Activated CD8-positive, alpha-beta T cell treated with anti-CD3 and anti-CD28 coated beads, Interleukin-2, amount 10 ng/mL, durations not matched to agents 7 days and 5 days (primary cell): ENCODE measurements around the gene VIPR1. TPM values are rescaled to one million over a fixed set of nuclear protein-coding genes. Genes with fewer than 3 reads are reported as not detected.

Source experiments
- ATAC-seq: fragments of 150-1000 bp; cut with Tn5 transposase; one replicate; pipeline ENCODE4 v1.10.0; 2021; ENCODE audit warnings: moderate library complexity
- CTCF ChIA-PET: fragments of 350-600 bp; sonication (Branson Sonifier 250); formaldehyde crosslinking; loops from one replicate; lab custom pipeline; 2021; ENCODE audit warnings: antibody characterized with exemption; lab: Charles Lee
- POLR2A ChIA-PET: fragments of 350-600 bp; sonication (Branson Sonifier 250); formaldehyde crosslinking; loops from one replicate; lab custom pipeline; 2021; ENCODE audit warnings: antibody characterized with exemption; lab: Charles Lee
- DNase-seq: peaks from one replicate; pipeline ENCODE4 v3.0.0-alpha.2; 2020
- H3K27ac Mint-ChIP-seq: one replicate; pipeline ENCODE4 v1.8.0; 2021; ENCODE audit warnings: mild to moderate bottlenecking, mixed read lengths
- H3K27me3 Mint-ChIP-seq: one replicate; pipeline ENCODE4 v1.8.0; 2021; ENCODE audit warnings: low read depth, mixed read lengths
- H3K36me3 Mint-ChIP-seq: one replicate; pipeline ENCODE4 v1.8.0; 2021; ENCODE audit warnings: low read depth, mixed read lengths
- H3K4me1 Mint-ChIP-seq: one replicate; pipeline ENCODE4 v1.8.0; 2021; ENCODE audit warnings: low read depth, mixed read lengths
- H3K4me3 Mint-ChIP-seq: one replicate; pipeline ENCODE4 v1.8.0; 2021; ENCODE audit warnings: mild to moderate bottlenecking, mixed read lengths
- H3K9me3 Mint-ChIP-seq: one replicate; pipeline ENCODE4 v1.8.0; 2022; ENCODE audit warnings: mixed read lengths; ENCODE audit not compliant: insufficient read depth
- total RNA-seq, 2 experiments: library from RNA; stranded (reverse); gene quantifications; one replicate each; pipeline ENCODE4 v1.2.3, GENCODE V29; 2021

The VIPR1 gene
- total RNA-seq, 2 experiments from 2014 or later: 9.1 to 9.5 TPM

DNA sequence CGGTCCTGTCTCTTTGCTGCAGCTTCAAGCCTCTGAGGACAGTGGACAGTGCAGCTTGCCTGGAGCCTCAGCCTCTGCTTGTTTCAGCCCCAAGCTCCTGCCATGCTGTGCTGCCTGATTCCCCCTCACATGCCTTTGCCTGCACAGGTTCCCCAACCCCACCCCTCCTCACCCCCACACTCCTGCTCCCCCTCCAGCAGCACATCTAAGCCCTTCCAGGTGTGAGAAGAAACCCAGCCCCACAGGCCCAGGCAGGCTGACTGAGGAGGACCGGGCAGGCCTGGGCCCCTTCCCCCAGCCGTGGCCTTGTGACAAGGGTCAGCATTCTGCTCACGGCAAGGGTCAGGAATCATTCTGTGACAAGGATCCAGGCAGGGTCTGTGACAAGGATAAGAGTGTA is 22.8 kb downstream of the VIPR1 start:
- Mint-ChIP-seq H3K36me3 (peaks cover 6% of the 10 kb centered on the region), H3K27me3 (no peaks in the 10 kb centered on the region), H3K27ac (peak overlapping the region; percentile 43), H3K4me1 (peaks cover 51% of the 10 kb centered on the region), H3K9me3 (no peaks in the 10 kb centered on the region), H3K4me3 (no peak overlapping the region)
- ATAC-seq (no peak), DNase-seq (no peak)
- ChIA-PET POLR2A (no interaction called here), CTCF (interaction anchor here (1.6 to 12.9 kb wide), 2 partner anchors 12 to 23 kb away, joined by 6 to 116 read pairs; partner anchors contain the start of gene VIPR1)

- CTCF ChIA-PET: interaction anchor here (1.1 to 12.9 kb wide), 4 partner anchors 12 to 24 kb away, joined by 4 to 116 read pairs (median 14); partner anchors contain the start of gene VIPR1
- H3K4me1 Mint-ChIP-seq: peaks cover 53% of the 10 kb centered on the region
These were observed 23.4 kb downstream of the VIPR1 start for GRCh38 chr3:42525736-42526345.

DNA sequence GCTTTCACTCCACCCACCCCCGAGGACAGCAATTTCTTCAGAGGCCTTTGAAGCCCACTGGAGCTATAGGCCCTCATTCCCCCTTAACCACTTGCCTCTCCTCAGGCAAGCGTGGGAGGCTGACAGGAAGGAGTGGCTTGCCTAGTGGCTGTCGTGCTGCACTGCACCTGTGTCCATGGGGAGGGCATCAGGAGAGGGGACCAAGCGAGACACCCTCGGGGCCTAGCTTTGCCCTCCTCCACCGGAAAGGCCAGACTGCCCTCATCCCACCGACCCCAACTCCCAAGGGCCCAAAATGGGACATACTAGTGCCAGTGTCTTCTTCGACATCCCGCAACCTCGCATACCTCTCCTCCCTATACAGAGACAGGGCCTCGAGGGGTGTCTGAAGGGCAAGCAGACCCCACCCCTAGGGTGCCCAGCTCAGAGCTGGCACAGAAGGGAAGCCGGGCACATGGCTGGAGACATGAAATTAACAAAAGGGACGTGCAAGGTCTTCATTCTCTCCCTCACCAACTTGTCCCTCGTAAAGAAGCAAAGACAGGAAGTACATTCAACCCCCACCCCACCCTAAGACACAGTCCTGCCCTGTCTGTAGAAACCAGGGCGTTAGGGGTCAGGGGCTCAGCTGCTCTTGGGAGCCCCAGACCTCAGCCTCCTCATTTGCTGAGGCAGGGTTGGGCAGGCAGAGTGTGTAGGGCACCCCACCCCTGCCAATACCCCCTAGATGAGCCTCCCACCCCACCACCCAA is 24.3 kb downstream of the VIPR1 start:
- no peaks in the 10 kb centered on the region for H3K9me3 Mint-ChIP-seq
- peaks cover 56% of the 10 kb centered on the region for H3K4me1 Mint-ChIP-seq
- ChIA-PET POLR2A (interaction anchor here (1.0 kb wide), 1 partner anchor 24 kb away, joined by 3 read pairs; no protein-coding TSS in a partner anchor), CTCF (interaction anchor here (1.1 to 12.9 kb wide), 4 partner anchors 11 to 25 kb away, joined by 4 to 116 read pairs (median 14); partner anchors contain the start of gene VIPR1)
- H3K27ac Mint-ChIP-seq: peak overlapping the region; percentile 92
- DNase-seq (peak; percentile 59), ATAC-seq (peak; percentile 84)
- no peaks in the 10 kb centered on the region for H3K27me3 Mint-ChIP-seq
- peak overlapping the region; percentile 50 for H3K4me3 Mint-ChIP-seq
- H3K36me3 Mint-ChIP-seq: peaks cover 10% of the 10 kb centered on the region

More at GRCh38 chr3:42525736-42526345, 23.4 kb downstream of the VIPR1 start:
- H3K36me3 Mint-ChIP-seq: peaks cover 8% of the 10 kb centered on the region
- H3K4me3 Mint-ChIP-seq: no peak overlapping the region
- H3K9me3 Mint-ChIP-seq: no peaks in the 10 kb centered on the region
- DNase-seq: no peak
- H3K27ac Mint-ChIP-seq: peak overlapping the region; percentile 92
- no peak for ATAC-seq
- no peaks in the 10 kb centered on the region for H3K27me3 Mint-ChIP-seq
- POLR2A ChIA-PET: interaction anchor here (1.0 kb wide), 1 partner anchor 25 kb away, joined by 3 read pairs; no protein-coding TSS in a partner anchor

DNA sequence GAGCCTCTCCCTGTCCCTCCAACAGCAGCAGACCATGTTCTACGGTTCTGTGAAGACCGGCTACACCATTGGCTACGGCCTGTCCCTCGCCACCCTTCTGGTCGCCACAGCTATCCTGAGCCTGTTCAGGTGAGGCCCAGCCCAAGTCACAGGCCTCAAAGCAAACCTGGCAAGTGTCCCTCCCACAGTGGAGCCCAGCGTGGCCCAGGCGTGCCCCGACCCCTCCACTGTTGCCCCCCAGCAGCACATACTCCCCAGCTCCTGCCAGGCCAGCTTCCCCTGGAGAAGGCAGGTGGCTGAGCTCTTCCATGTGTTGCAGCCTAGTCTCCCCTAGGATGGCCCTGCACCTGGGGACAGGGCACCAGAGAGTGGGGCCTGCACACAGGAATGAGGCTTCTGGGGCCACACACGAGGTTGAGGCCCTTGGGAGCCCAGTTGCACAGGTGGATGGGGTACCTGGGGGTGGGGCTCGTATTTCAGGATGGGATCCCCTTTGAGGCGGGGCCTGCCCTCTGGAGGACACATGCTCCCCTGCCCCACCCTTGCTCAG is 25.0 kb downstream of the VIPR1 start:
- peaks cover 16% of the 10 kb centered on the region for H3K36me3 Mint-ChIP-seq
- no peaks in the 10 kb centered on the region for H3K27me3 Mint-ChIP-seq
- ChIA-PET POLR2A (no interaction called here), CTCF (interaction anchor here (1.6 to 12.9 kb wide), 4 partner anchors 10 to 26 kb away, joined by 12 to 116 read pairs (median 14); partner anchors contain the start of gene VIPR1)
- H3K27ac Mint-ChIP-seq: peak overlapping the region; percentile 92
- H3K4me3 Mint-ChIP-seq: peak overlapping the region; percentile 50
- peaks cover 61% of the 10 kb centered on the region for H3K4me1 Mint-ChIP-seq
- H3K9me3 Mint-ChIP-seq: no peaks in the 10 kb centered on the region
- no peak for ATAC-seq
- DNase-seq: no peak

DNA sequence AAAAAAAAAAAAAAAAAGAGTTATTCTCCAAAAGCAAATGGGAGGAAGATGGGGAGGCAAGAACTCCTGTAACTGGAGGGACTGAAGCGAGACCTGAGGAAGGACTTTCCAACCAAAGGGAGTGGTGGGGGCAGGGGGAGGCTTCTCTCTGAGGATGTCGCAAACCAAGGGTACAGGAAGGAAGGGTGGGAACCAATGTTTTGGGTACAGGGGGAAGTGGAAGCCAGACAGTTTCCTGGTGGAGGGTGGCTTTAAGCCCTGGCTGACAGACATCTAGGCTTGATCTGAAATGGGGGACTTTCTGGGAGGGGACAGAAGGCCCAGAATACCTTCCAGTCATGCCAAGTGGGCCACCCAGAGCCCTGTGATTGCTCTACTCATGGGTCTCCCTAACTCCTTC is 27.0 kb downstream of the VIPR1 start:
- no peaks in the 10 kb centered on the region for H3K9me3 Mint-ChIP-seq
- H3K36me3 Mint-ChIP-seq: peaks cover 16% of the 10 kb centered on the region
- ChIA-PET POLR2A (no interaction called here), CTCF (interaction anchor here (0.7 to 1.9 kb wide), 3 partner anchors 10 to 27 kb away, joined by 3 to 12 read pairs (median 7); partner anchors contain the start of gene VIPR1)
- ATAC-seq: peak; percentile 18
- peak; percentile 30 for DNase-seq
- H3K4me1 Mint-ChIP-seq: peaks cover 71% of the 10 kb centered on the region
- peak overlapping the region; percentile 40 for H3K4me3 Mint-ChIP-seq
- peak overlapping the region; percentile 74 for H3K27ac Mint-ChIP-seq
- H3K27me3 Mint-ChIP-seq: no peaks in the 10 kb centered on the region

- ATAC-seq: no peak
- ChIA-PET POLR2A (no interaction called here), CTCF (no interaction called here)
- no peaks in the 10 kb centered on the region for H3K27me3 Mint-ChIP-seq
- peaks cover 71% of the 10 kb centered on the region for H3K4me1 Mint-ChIP-seq
- no peaks in the 10 kb centered on the region for H3K9me3 Mint-ChIP-seq
- peaks cover 16% of the 10 kb centered on the region for H3K36me3 Mint-ChIP-seq
- H3K4me3 Mint-ChIP-seq: no peak overlapping the region
- peak overlapping the region; percentile 74 for H3K27ac Mint-ChIP-seq
- no peak for DNase-seq
These were observed 27.6 kb downstream of the VIPR1 start for GRCh38 chr3:42530073-42530472.

GRCh38 chr3:42531470-42531869 is 29.0 kb downstream of the VIPR1 start:
- Mint-ChIP-seq H3K27ac (peak overlapping the region; percentile 54), H3K36me3 (peaks cover 16% of the 10 kb centered on the region), H3K27me3 (no peaks in the 10 kb centered on the region), H3K9me3 (no peaks in the 10 kb centered on the region), H3K4me1 (peaks cover 63% of the 10 kb centered on the region), H3K4me3 (no peak overlapping the region)
- ATAC-seq: no peak
- no peak for DNase-seq
- POLR2A ChIA-PET: no interaction called here
- CTCF ChIA-PET: interaction anchor here (1.7 kb wide), 1 partner anchor 16 kb away, joined by 6 read pairs; no protein-coding TSS in a partner anchor

DNA sequence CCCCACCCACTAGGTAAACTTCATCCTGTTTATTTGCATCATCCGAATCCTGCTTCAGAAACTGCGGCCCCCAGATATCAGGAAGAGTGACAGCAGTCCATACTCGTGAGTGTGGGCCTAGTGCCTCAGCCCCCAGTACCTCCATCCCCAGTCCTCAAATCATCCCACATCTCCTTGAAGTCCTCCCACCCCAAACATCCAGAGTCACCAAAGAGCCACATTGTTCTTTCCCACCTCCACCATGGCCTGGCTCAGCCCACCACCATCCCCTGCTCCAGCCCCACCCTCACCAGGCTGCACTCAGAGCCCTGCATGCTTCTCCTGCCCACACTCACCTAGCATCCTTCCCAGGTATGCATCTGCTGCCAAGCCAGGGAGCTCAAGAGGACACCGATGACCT is 29.8 kb downstream of the VIPR1 start:
- ATAC-seq: no peak
- ChIA-PET POLR2A (no interaction called here), CTCF (interaction anchor here (5.9 to 6.4 kb wide), 2 partner anchors 16 to 23 kb away, joined by 44 to 82 read pairs; no protein-coding TSS in a partner anchor)
- peaks cover 57% of the 10 kb centered on the region for H3K4me1 Mint-ChIP-seq
- no peaks in the 10 kb centered on the region for H3K9me3 Mint-ChIP-seq
- no peak for DNase-seq
- no peaks in the 10 kb centered on the region for H3K27me3 Mint-ChIP-seq
- H3K4me3 Mint-ChIP-seq: no peak overlapping the region
- peak overlapping the region; percentile 43 for H3K27ac Mint-ChIP-seq
- peaks cover 12% of the 10 kb centered on the region for H3K36me3 Mint-ChIP-seq

DNA sequence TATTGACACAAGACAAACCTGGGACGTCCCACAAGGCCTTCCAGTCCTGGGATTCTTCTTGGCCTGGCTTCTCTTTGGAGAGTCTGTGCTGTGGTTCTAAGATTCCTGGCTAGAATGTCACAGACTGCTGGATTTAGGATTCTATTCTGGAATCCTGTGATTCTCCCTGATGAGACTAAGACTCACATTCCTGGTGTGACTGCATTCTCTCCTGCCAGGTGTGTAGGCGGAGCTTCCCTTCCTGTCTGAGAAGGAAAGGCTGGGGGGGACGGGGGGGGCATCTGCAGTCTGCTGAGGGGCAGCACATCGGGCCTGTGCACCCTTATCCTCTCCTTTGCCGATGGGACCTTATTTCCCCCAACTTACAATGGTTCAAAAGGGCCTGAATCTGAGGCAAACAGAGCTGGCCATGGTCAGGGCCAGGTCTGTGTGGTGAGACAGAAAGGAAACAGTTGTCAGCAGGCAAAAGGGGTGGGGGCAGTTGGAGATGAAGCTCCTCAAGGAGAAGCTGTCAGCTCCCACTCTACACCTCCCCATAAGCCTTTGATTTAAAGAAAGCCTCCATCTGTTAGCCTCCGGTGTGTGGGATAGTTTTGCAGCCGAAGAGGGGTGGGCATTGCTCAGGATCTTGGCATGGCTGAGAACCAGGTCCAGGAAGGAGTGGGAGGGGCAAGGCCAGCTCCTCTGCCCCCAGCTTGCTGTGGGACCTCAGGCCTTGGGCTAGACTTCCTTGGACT is 30.9 kb downstream of the VIPR1 start:
- no peak overlapping the region for H3K4me3 Mint-ChIP-seq
- POLR2A ChIA-PET: no interaction called here
- H3K27ac Mint-ChIP-seq: peak overlapping the region; percentile 43
- H3K27me3 Mint-ChIP-seq: no peaks in the 10 kb centered on the region
- DNase-seq (no peak), ATAC-seq (no peak)
- peaks cover 12% of the 10 kb centered on the region for H3K36me3 Mint-ChIP-seq
- CTCF ChIA-PET: interaction anchor here (1.5 to 17.5 kb wide), 5 partner anchors 12 to 286 kb away, joined by 3 to 183 read pairs (median 82); partner anchors contain the start of gene VIPR1
- no peaks in the 10 kb centered on the region for H3K9me3 Mint-ChIP-seq
- peaks cover 46% of the 10 kb centered on the region for H3K4me1 Mint-ChIP-seq

DNA sequence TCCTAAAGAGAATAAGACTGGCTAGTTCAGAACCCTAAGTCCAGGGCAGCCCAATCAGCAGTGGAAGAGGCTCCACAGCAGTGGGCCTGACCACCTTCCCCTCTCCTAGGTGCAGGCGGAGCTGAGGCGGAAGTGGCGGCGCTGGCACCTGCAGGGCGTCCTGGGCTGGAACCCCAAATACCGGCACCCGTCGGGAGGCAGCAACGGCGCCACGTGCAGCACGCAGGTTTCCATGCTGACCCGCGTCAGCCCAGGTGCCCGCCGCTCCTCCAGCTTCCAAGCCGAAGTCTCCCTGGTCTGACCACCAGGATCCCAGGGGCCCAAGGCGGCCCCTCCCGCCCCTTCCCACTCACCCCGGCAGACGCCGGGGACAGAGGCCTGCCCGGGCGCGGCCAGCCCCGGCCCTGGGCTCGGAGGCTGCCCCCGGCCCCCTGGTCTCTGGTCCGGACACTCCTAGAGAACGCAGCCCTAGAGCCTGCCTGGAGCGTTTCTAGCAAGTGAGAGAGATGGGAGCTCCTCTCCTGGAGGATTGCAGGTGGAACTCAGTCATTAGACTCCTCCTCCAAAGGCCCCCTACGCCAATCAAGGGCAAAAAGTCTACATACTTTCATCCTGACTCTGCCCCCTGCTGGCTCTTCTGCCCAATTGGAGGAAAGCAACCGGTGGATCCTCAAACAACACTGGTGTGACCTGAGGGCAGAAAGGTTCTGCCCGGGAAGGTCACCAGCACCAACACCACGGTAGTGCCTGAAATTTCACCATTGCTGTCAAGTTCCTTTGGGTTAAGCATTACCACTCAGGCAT is 33.7 kb downstream of the VIPR1 start:
- ChIA-PET CTCF (interaction anchor here (0.6 to 17.5 kb wide), 19 partner anchors 8 to 1356 kb away, joined by 3 to 183 read pairs (median 4); partner anchors contain the start of genes SEC22C and VIPR1), POLR2A (no interaction called here)
- Mint-ChIP-seq H3K4me3 (no peak overlapping the region), H3K36me3 (peaks cover 8% of the 10 kb centered on the region), H3K9me3 (no peaks in the 10 kb centered on the region), H3K27me3 (no peaks in the 10 kb centered on the region), H3K4me1 (peaks cover 21% of the 10 kb centered on the region), H3K27ac (no peak overlapping the region)
- DNase-seq (peak; percentile 69), ATAC-seq (peak; percentile 40)
